HG03520 (cell line): ENCODE data around the gene NBPF20.
"Not testable (repeated sequence)": the region's sequence is repeated elsewhere in the genome, so short reads cannot be mapped to it uniquely, and the experiment has no call there.

ENCODE experiments used
- ATAC-seq: cut with Tn5 transposase; IDR thresholded peaks from one replicate; pipeline ENCODE4 v1.9.1; 2021; ENCODE audit warnings: mild to moderate bottlenecking, moderate library complexity; ENCODE audit not compliant: unreplicated experiment

Gene NBPF20

GRCh38 chr1:145425436-145426029, at the start of gene NBPF20:
NBPF20 (minus strand) TSS chr1:145425603; CDS start chr1:145405272, 20,331 bp downstream.
- ATAC-seq = peak; percentile 60

GRCh38 chr1:145474837-145475368, 49.5 kb upstream of the NBPF20 start:
- ATAC-seq = not testable (repeated sequence)

GRCh38 chr1:145472731-145473130, 47.3 kb upstream of the NBPF20 start:
- ATAC-seq = not testable (repeated sequence)

GRCh38 chr1:145471365-145471764, 46.0 kb upstream of the NBPF20 start:
- ATAC-seq = not testable (repeated sequence)

- peak; percentile 90 for ATAC-seq
Observed at GRCh38 chr1:145465405-145466144, 40.2 kb upstream of the NBPF20 start.

GRCh38 chr1:145464708-145465336, 39.4 kb upstream of the NBPF20 start:
- ATAC-seq = peak; percentile 4

- not testable (repeated sequence) for ATAC-seq
Observed at GRCh38 chr1:145464017-145464416, 38.6 kb upstream of the NBPF20 start.

- ATAC-seq = not testable (repeated sequence)
Observed at GRCh38 chr1:145460684-145461083, 35.3 kb upstream of the NBPF20 start.

GRCh38 chr1:145460048-145460447, 34.6 kb upstream of the NBPF20 start:
- ATAC-seq = not testable (repeated sequence)

- ATAC-seq = not testable (repeated sequence)
Observed at GRCh38 chr1:145459591-145459990, 34.2 kb upstream of the NBPF20 start.

GRCh38 chr1:145459063-145459462, 33.7 kb upstream of the NBPF20 start:
- not testable (repeated sequence) for ATAC-seq

GRCh38 chr1:145454824-145455177, 29.4 kb upstream of the NBPF20 start:
- ATAC-seq = not testable (repeated sequence)

- ATAC-seq = not testable (repeated sequence)
Observed at GRCh38 chr1:145453873-145454823, 28.7 kb upstream of the NBPF20 start.

- ATAC-seq = not testable (repeated sequence)
Observed at GRCh38 chr1:145452506-145452905, 27.1 kb upstream of the NBPF20 start.

GRCh38 chr1:145451914-145452313, 26.5 kb upstream of the NBPF20 start:
- ATAC-seq = not testable (repeated sequence)

- ATAC-seq = not testable (repeated sequence)
Observed at GRCh38 chr1:145445219-145445618, 19.8 kb upstream of the NBPF20 start.

- ATAC-seq = not testable (repeated sequence)
Observed at GRCh38 chr1:145442340-145442739, 16.9 kb upstream of the NBPF20 start.

GRCh38 chr1:145431363-145432256, 6.2 kb upstream of the NBPF20 start:
- ATAC-seq = not testable (repeated sequence)

GRCh38 chr1:145430830-145431229, 5.4 kb upstream of the NBPF20 start:
- not testable (repeated sequence) for ATAC-seq
